Activated CD4-positive, alpha-beta memory T cell treated with anti-CD3 and anti-CD28 coated beads for 36 hours (primary cell): ENCODE results near the gene HPX. TPM values are rescaled to one million over a fixed set of nuclear protein-coding genes. Genes with fewer than 3 reads are reported as not detected.

Source experiments
- CTCF ChIA-PET: fragments of 350-600 bp; sonication (Branson Sonifier 250); formaldehyde crosslinking; loops from one replicate; lab custom pipeline; 2021; ENCODE audit warnings: antibody characterized with exemption, inconsistent platforms; lab: Charles Lee
- POLR2A ChIA-PET: fragments of 350-600 bp; sonication (Branson Sonifier 250); formaldehyde crosslinking; loops from one replicate; lab custom pipeline; 2021; ENCODE audit warnings: antibody characterized with exemption; lab: Charles Lee
- DNase-seq: peaks from one replicate; pipeline ENCODE4 v3.0.0-alpha.2; 2020
- H3K27ac Mint-ChIP-seq: one replicate; pipeline ENCODE4 v1.8.0; 2021; ENCODE audit warnings: mixed read lengths
- H3K27me3 Mint-ChIP-seq: one replicate; pipeline ENCODE4 v1.8.0; 2021; ENCODE audit warnings: mixed read lengths
- H3K36me3 Mint-ChIP-seq: one replicate; pipeline ENCODE4 v1.8.0; 2021; ENCODE audit warnings: mixed read lengths
- H3K4me1 Mint-ChIP-seq: one replicate; pipeline ENCODE4 v1.8.0; 2021; ENCODE audit warnings: low read depth, mixed read lengths
- H3K4me3 Mint-ChIP-seq: one replicate; pipeline ENCODE4 v1.8.0; 2021; ENCODE audit warnings: mild to moderate bottlenecking, mixed read lengths
- H3K9me3 Mint-ChIP-seq: one replicate; pipeline ENCODE4 v1.8.0; 2021; ENCODE audit warnings: mixed read lengths
- intact Hi-C: fragments of 100-400 bp; cut with micrococcal nuclease; formaldehyde crosslinking; loops from one replicate; pipeline ENCODE4 v1.15.1; 2023
- total RNA-seq, 2 experiments: library from RNA; stranded (reverse); gene quantifications; one replicate each; pipeline ENCODE4 v1.2.3, GENCODE V29; 2021

The HPX gene
- total RNA-seq, 2 experiments from 2014 or later = 0.56 TPM; not detected in 1

DNA sequence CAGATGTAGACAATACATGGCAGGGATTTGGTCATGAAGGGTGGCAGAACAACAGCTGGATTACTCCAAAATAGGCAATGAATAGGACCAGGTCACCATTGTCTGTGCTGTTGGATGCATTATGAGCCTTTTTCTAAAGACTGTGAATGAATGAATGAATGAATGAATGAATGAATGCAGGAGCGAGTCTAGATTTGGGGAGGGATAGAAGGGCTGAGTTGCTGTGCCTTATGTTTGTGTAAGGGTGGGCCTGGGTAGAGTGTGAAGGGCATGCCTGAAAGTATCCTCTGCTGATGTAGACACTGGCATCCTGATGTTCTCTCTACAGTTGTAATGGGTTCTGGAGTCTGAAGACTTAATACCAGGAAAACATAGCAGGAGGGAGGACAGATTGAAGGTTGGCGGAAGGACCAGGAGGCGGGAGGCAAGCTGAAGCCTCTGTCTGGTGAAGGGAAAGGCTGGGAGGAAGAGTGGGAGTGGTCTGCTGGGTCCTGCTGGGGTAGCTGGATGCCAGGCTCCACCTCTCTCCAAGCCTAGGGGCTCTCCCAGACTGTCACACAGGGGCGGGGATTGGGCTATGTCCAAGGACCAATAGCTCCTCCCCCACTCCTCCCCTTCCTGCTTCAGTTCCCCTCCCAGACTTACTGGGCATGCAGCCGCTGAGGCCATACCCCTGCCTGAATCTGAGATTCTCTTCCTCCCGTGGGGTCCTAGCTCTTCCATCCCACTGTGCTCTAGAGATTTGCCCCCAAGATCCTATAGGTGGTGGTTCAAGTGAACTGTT lies 28.1 kb upstream of the HPX start:
- Mint-ChIP-seq H3K4me3 (no peak overlapping the region), H3K27ac (no peak overlapping the region), H3K36me3 (peaks cover under 1% of the 10 kb centered on the region), H3K4me1 (peaks cover 18% of the 10 kb centered on the region), H3K27me3 (no peaks in the 10 kb centered on the region), H3K9me3 (no peaks in the 10 kb centered on the region)
- POLR2A ChIA-PET = no interaction called here
- CTCF ChIA-PET = interaction anchor here (1.2 to 2.7 kb wide), 2 partner anchors 90 to 214 kb away, joined by 4 to 10 read pairs; partner anchors contain the start of gene MRPL17
- intact Hi-C loops = no loop called here
- DNase-seq = peak; percentile 37

- ChIA-PET POLR2A (no interaction called here), CTCF (interaction anchor here (2.0 kb wide), 2 partner anchors 15 to 80 kb away, joined by 7 to 8 read pairs; no protein-coding TSS in a partner anchor)
- no peaks in the 10 kb centered on the region for H3K27me3 Mint-ChIP-seq
- no peaks in the 10 kb centered on the region for H3K4me1 Mint-ChIP-seq
- intact Hi-C loops = no loop called here
- no peak for DNase-seq
- no peak overlapping the region for H3K27ac Mint-ChIP-seq
- no peaks in the 10 kb centered on the region for H3K9me3 Mint-ChIP-seq
- peaks cover 7% of the 10 kb centered on the region for H3K36me3 Mint-ChIP-seq
- H3K4me3 Mint-ChIP-seq = no peak overlapping the region
These were observed 18.3 kb upstream of the HPX start for GRCh38 chr11:6459099-6459450.

GRCh38 chr11:6458352-6459098 lies 17.7 kb upstream of the HPX start:
- H3K27ac Mint-ChIP-seq = no peak overlapping the region
- intact Hi-C loops = no loop called here
- peaks cover 3% of the 10 kb centered on the region for H3K36me3 Mint-ChIP-seq
- ChIA-PET POLR2A (no interaction called here), CTCF (interaction anchor here (2.0 kb wide), 2 partner anchors 15 to 79 kb away, joined by 7 to 8 read pairs; no protein-coding TSS in a partner anchor)
- no peaks in the 10 kb centered on the region for H3K4me1 Mint-ChIP-seq
- no peak overlapping the region for H3K4me3 Mint-ChIP-seq
- H3K27me3 Mint-ChIP-seq = no peaks in the 10 kb centered on the region
- no peaks in the 10 kb centered on the region for H3K9me3 Mint-ChIP-seq
- DNase-seq = no peak

- Mint-ChIP-seq H3K9me3 (no peaks in the 10 kb centered on the region), H3K4me1 (no peaks in the 10 kb centered on the region), H3K27ac (no peak overlapping the region), H3K27me3 (no peaks in the 10 kb centered on the region), H3K4me3 (no peak overlapping the region), H3K36me3 (peaks cover 3% of the 10 kb centered on the region)
- POLR2A ChIA-PET = no interaction called here
- CTCF ChIA-PET = interaction anchor here (3.0 to 6.2 kb wide), 2 partner anchors 14 to 79 kb away, joined by 19 to 35 read pairs; no protein-coding TSS in a partner anchor
- intact Hi-C loops = no loop called here
- no peak for DNase-seq
These were observed 17.0 kb upstream of the HPX start for GRCh38 chr11:6457581-6458320.

DNA sequence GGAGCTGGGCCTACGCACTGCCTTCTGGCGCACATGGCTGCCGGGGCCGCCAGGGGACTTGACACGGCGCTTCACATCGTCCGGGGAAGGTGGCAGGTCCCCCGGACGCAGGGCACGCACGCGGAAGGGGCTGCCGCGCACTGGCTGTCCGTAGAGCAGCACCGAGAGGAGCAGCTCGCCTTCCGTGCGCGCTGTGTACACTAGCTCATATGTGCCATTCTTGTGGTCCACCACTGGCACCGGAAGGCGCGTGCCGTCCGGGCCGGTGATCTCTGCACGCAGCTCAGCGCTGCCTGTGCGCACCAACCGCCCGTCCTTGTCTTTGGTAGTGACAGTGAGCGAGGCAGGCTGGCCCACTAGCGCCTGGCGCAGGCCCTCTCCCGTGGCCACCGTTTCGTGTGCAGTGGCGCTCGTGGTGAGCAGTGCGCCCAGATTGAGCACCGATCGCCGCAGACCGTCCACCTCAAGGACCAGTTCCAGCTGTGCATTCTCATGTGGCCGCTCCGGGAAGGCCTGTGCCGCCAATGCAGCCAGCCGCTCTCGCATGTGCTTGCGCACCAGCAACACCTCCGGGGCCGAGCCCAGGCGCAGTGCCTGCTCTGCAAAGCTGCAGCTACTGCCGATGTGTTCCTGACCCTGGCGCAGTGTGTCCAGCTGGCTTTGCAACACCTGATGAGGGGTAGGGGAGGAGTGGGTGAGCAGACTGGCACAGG lies 15.7 kb upstream of the HPX start:
- intact Hi-C loops = no loop called here
- DNase-seq = no peak
- ChIA-PET POLR2A (no interaction called here), CTCF (interaction anchor here (3.0 to 6.2 kb wide), 2 partner anchors 13 to 78 kb away, joined by 19 to 35 read pairs; no protein-coding TSS in a partner anchor)
- Mint-ChIP-seq H3K4me3 (no peak overlapping the region), H3K27ac (no peak overlapping the region), H3K27me3 (no peaks in the 10 kb centered on the region), H3K36me3 (peaks cover 3% of the 10 kb centered on the region), H3K9me3 (no peaks in the 10 kb centered on the region), H3K4me1 (no peaks in the 10 kb centered on the region)

GRCh38 chr11:6455070-6455469 lies 14.3 kb upstream of the HPX start:
- Mint-ChIP-seq H3K27ac (no peak overlapping the region), H3K27me3 (no peaks in the 10 kb centered on the region), H3K9me3 (no peaks in the 10 kb centered on the region), H3K4me3 (no peak overlapping the region), H3K4me1 (no peaks in the 10 kb centered on the region), H3K36me3 (peaks cover 3% of the 10 kb centered on the region)
- CTCF ChIA-PET = interaction anchor here (1.0 to 6.2 kb wide), 4 partner anchors 10 to 92 kb away, joined by 3 to 35 read pairs (median 13); no protein-coding TSS in a partner anchor
- intact Hi-C loops = no loop called here
- POLR2A ChIA-PET = no interaction called here
- DNase-seq = no peak

GRCh38 chr11:6453152-6453551 lies 12.4 kb upstream of the HPX start:
- Mint-ChIP-seq H3K27me3 (no peaks in the 10 kb centered on the region), H3K36me3 (peaks cover 3% of the 10 kb centered on the region), H3K9me3 (no peaks in the 10 kb centered on the region), H3K4me1 (no peaks in the 10 kb centered on the region), H3K27ac (no peak overlapping the region), H3K4me3 (no peak overlapping the region)
- intact Hi-C loops = no loop called here
- POLR2A ChIA-PET = no interaction called here
- DNase-seq = no peak
- CTCF ChIA-PET = interaction anchor here (1.0 to 6.2 kb wide), 3 partner anchors 9 to 74 kb away, joined by 3 to 35 read pairs (median 13); no protein-coding TSS in a partner anchor

DNA sequence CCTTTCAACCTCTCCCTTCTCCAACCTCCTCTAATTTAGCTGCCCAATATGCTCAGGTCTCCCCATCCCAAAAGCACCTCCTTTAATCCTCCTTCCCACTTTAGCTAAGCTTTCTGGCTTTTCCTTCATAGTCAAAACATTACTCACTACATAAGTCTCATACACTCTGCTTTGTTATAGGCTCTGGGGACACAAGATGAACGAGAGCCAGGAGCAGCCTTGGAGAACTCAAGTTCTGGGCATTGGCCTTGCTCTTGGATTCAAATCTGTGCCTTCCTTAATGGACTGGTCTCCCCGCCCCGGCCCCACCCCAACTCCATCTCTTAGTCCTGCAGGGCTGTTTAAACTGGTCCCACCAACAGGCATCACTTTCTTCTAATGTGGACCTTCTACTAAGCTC lies 11.4 kb upstream of the HPX start:
- peaks cover 3% of the 10 kb centered on the region for H3K36me3 Mint-ChIP-seq

GRCh38 chr11:6448574-6448973 lies 7.8 kb upstream of the HPX start:
- no peaks in the 10 kb centered on the region for H3K9me3 Mint-ChIP-seq
- POLR2A ChIA-PET = no interaction called here

More for the DNA sequence above, 11.4 kb upstream of the HPX start:
- Mint-ChIP-seq H3K27ac (no peak overlapping the region), H3K4me1 (no peaks in the 10 kb centered on the region), H3K9me3 (no peaks in the 10 kb centered on the region), H3K4me3 (no peak overlapping the region), H3K27me3 (no peaks in the 10 kb centered on the region)
- ChIA-PET POLR2A (no interaction called here), CTCF (interaction anchor here (2.7 to 6.2 kb wide), 2 partner anchors 8 to 73 kb away, joined by 13 to 35 read pairs; no protein-coding TSS in a partner anchor)
- DNase-seq = no peak
- intact Hi-C loops = no loop called here

GRCh38 chr11:6443269-6444003 lies 2.6 kb upstream of the HPX start:
- H3K9me3 Mint-ChIP-seq = no peaks in the 10 kb centered on the region
- H3K36me3 Mint-ChIP-seq = no peaks in the 10 kb centered on the region
- no peaks in the 10 kb centered on the region for H3K4me1 Mint-ChIP-seq
- POLR2A ChIA-PET = interaction anchor here (0.5 to 2.0 kb wide), 7 partner anchors 14 to 148 kb away, joined by 3 to 14 read pairs (median 3); partner anchors contain the start of gene SMPD1
- peak; percentile 66 for DNase-seq
- intact Hi-C loops = loop anchor here (1.0 to 2.0 kb wide), 5 partner anchors 24 to 64 kb away; partner anchors contain the start of gene APBB1
- no peaks in the 10 kb centered on the region for H3K27me3 Mint-ChIP-seq
- CTCF ChIA-PET = interaction anchor here (0.5 to 11.5 kb wide), 44 partner anchors 9 to 302 kb away, joined by 3 to 661 read pairs (median 5); partner anchors contain the start of genes APBB1, ARFIP2, MRPL17 and SMPD1
- H3K27ac Mint-ChIP-seq = no peak overlapping the region
- no peak overlapping the region for H3K4me3 Mint-ChIP-seq

More at GRCh38 chr11:6448574-6448973, 7.8 kb upstream of the HPX start:
- H3K4me1 Mint-ChIP-seq = no peaks in the 10 kb centered on the region
- H3K4me3 Mint-ChIP-seq = no peak overlapping the region
- no peaks in the 10 kb centered on the region for H3K36me3 Mint-ChIP-seq
- intact Hi-C loops = no loop called here
- CTCF ChIA-PET = interaction anchor here (1.3 to 11.5 kb wide), 2 partner anchors 68 to 86 kb away, joined by 4 to 661 read pairs; no protein-coding TSS in a partner anchor
- no peak overlapping the region for H3K27ac Mint-ChIP-seq
- no peak for DNase-seq
- no peaks in the 10 kb centered on the region for H3K27me3 Mint-ChIP-seq
